Lower lobe of right lung (tissue), 2 donors: ENCODE measurements around the gene VWA3B. TPM values are rescaled to one million over a fixed set of nuclear protein-coding genes. Genes with fewer than 3 reads are reported as not detected.
"Not testable (repeated sequence)": the region's sequence is repeated elsewhere in the genome, so short reads cannot be mapped to it uniquely, and the experiment has no call there.

Source experiments
- ATAC-seq, 2 donors: fragments of 200-7000 bp; cut with Tn5 transposase; one replicate each; pipeline ENCODE4 v1.9.1; 2020 to 2022; ENCODE audit warnings: mild to moderate bottlenecking in 2 of 2, moderate library complexity in 2 of 2
- DNase-seq: peaks from one replicate; pipeline ENCODE4 v3.0.0-alpha.2; 2020
- H3K27ac ChIP-seq: fragments of 200-600 bp; one replicate; pipeline ENCODE4 v1.8.0; 2022
- H3K27me3 ChIP-seq: fragments of 200-600 bp; one replicate; pipeline ENCODE4 v1.8.0; 2022; ENCODE audit warnings: low read depth
- H3K36me3 ChIP-seq: fragments of 200-600 bp; one replicate; pipeline ENCODE4 v1.8.0; 2022; ENCODE audit warnings: mild to moderate bottlenecking
- H3K4me1 ChIP-seq: fragments of 200-600 bp; one replicate; pipeline ENCODE4 v1.8.0; 2022
- H3K4me3 ChIP-seq: fragments of 200-600 bp; one replicate; pipeline ENCODE4 v1.8.0; 2022; ENCODE audit warnings: mild to moderate bottlenecking
- H3K9me3 ChIP-seq: fragments of 200-600 bp; one replicate; pipeline ENCODE4 v1.8.0; 2022
- intact Hi-C: fragments of 100-400 bp; cut with DNase I; formaldehyde crosslinking; loops from one replicate; pipeline ENCODE4 v1.11.0; 2022
- total RNA-seq: library from RNA; stranded (reverse); fragmentation: NEBNext Ultra II Directional; extraction: Animal tissue kit (Norgen Biotek cat#: 25700); gene quantifications from one replicate; pipeline ENCODE4 v1.2.1, GENCODE V29; 2021
- TF ChIP-seq, protein P1 (sequence below): fragments of 200-600 bp; IDR thresholded peaks from one replicate; pipeline ENCODE4 v1.8.0; 2022; ENCODE audit warnings: antibody characterized with exemption, mild to moderate bottlenecking
- donor health status: DM: no; HTN: yes; CAD: no; lungs with severe emphysema.

Gene VWA3B
- total RNA-seq, 1 donor from 2014 or later: 7.9 TPM

DNA sequence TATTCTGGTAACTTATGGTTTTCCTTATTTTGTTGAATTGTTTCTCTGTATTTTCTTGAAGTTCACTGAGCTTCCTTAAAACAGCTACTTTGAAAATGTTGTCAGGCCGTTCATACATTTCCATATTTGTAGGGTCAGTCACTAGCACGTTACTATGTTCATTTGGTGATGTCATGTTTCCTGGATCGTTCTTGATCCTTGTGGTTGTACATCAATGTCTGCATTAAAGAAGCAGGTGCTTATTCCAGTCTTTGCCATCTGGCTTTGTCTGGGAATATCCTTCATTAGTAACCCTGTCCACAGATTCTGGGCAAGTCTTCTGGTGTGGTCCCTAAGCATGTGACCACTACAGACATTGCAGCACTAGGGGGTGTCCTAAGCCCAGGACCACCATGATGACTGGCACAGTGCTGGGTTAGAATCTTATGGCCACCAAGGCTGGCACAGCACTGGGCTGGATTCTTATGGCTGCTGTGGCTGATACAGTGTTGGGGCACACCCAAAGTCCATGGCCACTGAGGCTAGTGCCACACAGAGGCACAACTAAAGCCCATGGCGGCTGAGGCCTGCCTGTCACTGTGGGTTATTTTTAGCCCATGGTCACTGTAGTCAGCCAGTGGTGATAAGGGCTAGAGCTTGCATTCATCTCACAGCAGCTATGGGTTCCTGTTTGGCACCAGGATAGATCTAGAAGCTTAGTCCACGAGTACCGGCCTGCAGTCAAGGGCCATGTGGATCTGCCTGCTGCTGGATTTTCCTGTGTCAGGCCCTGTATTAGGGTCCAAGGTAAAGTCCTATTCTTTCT, 13.2 kb downstream of the VWA3B start:
- ATAC-seq: no peak
- Histone ChIP-seq H3K4me1 (no peaks in the 10 kb centered on the region), H3K9me3 (peaks cover 14% of the 10 kb centered on the region), H3K36me3 (no peaks in the 10 kb centered on the region), H3K27ac (no peak overlapping the region), H3K4me3 (no peak overlapping the region), H3K27me3 (no peaks in the 10 kb centered on the region)
- DNase-seq: no peak
- TF ChIP-seq, protein P1, sequence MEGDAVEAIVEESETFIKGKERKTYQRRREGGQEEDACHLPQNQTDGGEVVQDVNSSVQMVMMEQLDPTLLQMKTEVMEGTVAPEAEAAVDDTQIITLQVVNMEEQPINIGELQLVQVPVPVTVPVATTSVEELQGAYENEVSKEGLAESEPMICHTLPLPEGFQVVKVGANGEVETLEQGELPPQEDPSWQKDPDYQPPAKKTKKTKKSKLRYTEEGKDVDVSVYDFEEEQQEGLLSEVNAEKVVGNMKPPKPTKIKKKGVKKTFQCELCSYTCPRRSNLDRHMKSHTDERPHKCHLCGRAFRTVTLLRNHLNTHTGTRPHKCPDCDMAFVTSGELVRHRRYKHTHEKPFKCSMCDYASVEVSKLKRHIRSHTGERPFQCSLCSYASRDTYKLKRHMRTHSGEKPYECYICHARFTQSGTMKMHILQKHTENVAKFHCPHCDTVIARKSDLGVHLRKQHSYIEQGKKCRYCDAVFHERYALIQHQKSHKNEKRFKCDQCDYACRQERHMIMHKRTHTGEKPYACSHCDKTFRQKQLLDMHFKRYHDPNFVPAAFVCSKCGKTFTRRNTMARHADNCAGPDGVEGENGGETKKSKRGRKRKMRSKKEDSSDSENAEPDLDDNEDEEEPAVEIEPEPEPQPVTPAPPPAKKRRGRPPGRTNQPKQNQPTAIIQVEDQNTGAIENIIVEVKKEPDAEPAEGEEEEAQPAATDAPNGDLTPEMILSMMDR: no peak
- intact Hi-C loops: no loop called here

DNA sequence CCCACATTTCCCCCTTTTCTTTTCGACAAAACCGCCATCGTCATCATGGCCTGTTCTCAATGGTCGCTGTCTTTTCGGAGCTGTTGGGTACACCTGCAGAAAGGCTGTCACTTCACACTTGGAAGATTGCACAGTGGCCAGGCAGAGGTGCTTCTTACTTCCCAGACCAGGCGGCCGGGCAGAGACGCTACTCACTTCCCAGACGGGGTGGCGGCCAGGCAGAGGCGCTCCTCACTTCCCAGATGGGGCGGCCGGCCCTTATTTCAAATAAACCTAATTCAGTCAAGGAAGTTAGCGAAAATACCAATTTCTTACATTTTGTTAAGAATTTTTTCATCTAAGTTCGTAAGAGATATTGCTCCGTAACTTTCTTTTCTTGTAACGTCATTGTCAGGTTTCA, 15.3 kb downstream of the VWA3B start:
- ATAC-seq, H3K27ac ChIP-seq, intact Hi-C loops, DNase-seq, H3K9me3 ChIP-seq, H3K27me3 ChIP-seq, H3K4me1 ChIP-seq, H3K36me3 ChIP-seq, H3K4me3 ChIP-seq: not testable (repeated sequence)

DNA sequence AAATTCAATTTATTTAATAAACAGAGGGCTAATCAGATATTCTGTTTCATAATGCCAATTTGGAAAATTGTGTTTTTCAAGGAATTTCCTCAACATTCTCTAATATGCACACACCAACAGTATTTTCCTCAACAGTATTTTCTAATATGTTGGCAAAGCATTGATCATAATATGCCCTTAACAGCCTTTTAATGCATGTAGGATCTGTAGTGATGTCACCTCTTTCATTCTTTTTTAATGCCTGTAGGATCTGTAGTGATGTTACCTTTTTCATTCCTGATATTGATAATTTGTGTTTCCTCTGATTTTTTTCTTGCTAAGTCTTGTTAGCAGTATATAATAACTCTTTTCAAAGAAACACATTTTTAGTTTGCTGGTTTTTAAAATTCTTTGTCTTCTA, 15.9 kb downstream of the VWA3B start:
- Histone ChIP-seq H3K27me3 (no peaks in the 10 kb centered on the region), H3K27ac (no peak overlapping the region), H3K36me3 (no peaks in the 10 kb centered on the region), H3K4me3 (no peak overlapping the region), H3K4me1 (no peaks in the 10 kb centered on the region), H3K9me3 (peaks cover 6% of the 10 kb centered on the region)
- ATAC-seq: no peak
- TF ChIP-seq, protein P1: no peak
- intact Hi-C loops: no loop called here
- DNase-seq: no peak

DNA sequence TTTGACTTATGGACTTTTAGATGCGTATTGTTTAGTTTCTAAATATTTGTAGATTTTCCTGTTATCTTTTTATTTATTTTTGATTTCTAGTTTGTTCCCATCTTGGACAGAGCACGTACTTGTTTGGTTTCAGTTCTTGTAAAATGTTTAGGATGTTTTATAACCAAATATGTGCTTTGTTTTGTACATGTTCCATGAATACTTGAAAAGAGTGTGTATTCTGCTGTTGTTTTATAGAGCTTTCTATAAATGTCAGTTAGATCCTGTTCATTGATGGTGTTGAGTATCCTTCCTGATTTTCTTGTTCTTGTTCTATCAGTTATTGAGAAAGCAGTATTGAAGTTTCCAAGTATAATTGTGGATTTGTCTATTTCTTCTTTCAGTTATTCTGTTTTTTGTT, 21.1 kb downstream of the VWA3B start:
- H3K4me1 ChIP-seq: no peaks in the 10 kb centered on the region
- ATAC-seq (no peak), DNase-seq (no peak)
- no peak overlapping the region for H3K27ac ChIP-seq
- H3K9me3 ChIP-seq: peaks cover 2% of the 10 kb centered on the region
- no peaks in the 10 kb centered on the region for H3K36me3 ChIP-seq
- TF ChIP-seq, protein P1: no peak
- H3K27me3 ChIP-seq: no peaks in the 10 kb centered on the region
- intact Hi-C loops: no loop called here
- H3K4me3 ChIP-seq: no peak overlapping the region

DNA sequence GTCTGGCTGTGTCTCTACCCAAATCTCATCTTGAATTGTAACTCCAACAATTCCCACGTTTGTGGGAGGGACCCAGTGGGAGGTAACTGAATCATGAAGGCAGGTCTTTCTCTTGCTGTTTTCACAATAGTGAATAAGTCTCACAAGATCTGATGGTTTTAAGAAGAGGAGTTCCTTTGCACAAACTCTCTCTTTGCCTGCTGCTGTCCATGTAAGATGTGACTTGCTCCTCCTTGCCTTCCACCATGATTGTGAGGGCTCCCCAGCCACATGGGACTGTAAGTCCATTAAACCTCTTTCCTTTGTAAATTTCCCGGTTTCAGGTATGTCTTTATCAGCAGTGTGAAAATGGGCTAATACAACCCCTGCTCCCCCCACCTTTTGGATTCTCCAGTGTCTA, 23.8 kb downstream of the VWA3B start:
- DNase-seq (no peak), ATAC-seq (no peak)
- TF ChIP-seq, protein P1: no peak
- H3K27me3 ChIP-seq: no peaks in the 10 kb centered on the region
- intact Hi-C loops: no loop called here
- H3K9me3 ChIP-seq: no peaks in the 10 kb centered on the region
- H3K4me3 ChIP-seq: no peak overlapping the region
- H3K27ac ChIP-seq: no peak overlapping the region
- H3K4me1 ChIP-seq: no peaks in the 10 kb centered on the region
- no peaks in the 10 kb centered on the region for H3K36me3 ChIP-seq

DNA sequence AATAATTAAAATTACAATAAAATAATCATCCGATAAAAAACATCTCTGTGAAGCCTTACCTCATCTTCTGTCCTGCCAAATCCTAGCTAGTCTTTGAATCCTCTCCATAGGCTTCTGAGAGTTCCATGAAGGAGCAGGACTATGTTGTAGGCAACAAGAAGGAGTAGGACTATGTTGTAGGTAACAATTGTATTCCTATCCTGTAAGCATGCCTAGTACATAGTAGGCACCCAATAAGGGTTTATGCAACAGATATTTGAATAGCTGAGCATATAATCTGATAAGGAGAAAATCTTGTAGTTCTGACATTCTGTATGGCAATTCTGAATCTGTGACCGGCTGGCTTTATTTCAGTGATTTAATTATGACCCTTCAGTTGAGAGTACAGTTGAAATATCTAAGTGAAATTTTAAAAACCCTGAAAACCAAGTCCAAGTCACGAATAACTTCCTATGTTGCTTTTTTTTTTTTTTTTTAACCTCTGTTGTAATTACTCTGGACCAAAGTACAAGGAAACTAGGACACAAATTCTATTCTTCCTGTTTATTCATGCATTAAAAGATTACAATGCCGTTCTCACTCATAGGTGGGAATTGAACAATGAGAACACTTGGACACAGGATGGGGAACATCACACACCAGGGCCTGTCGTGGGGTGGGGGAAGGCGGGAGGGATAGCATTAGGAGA, 27.8 kb downstream of the VWA3B start:
- intact Hi-C loops: no loop called here
- DNase-seq (no peak), ATAC-seq (no peak)
- TF ChIP-seq, protein P1: no peak
- Histone ChIP-seq H3K4me1 (no peaks in the 10 kb centered on the region), H3K9me3 (no peaks in the 10 kb centered on the region), H3K27ac (no peak overlapping the region), H3K36me3 (no peaks in the 10 kb centered on the region), H3K27me3 (no peaks in the 10 kb centered on the region), H3K4me3 (no peak overlapping the region)
